DND-41 (cell line): ENCODE results near the gene ORM1.

Source experiments
- EZH2 ChIP-seq: IDR thresholded peaks from 3 replicates; pipeline ENCODE4 v1.6.1; 2012; ENCODE audit warnings: borderline replicate concordance, low read depth, mild to moderate bottlenecking, moderate library complexity, low read length, inconsistent platforms; ENCODE audit not compliant: severe bottlenecking
- TF ChIP-seq, protein P1 (sequence below): IDR thresholded peaks from 2 replicates; pipeline ENCODE4 v1.5.1; 2012; ENCODE audit warnings: borderline replicate concordance, low read length, moderate library complexity, mild to moderate bottlenecking; ENCODE audit not compliant: poor library complexity, severe bottlenecking; ENCODE audit errors: extremely low read depth

DNA sequence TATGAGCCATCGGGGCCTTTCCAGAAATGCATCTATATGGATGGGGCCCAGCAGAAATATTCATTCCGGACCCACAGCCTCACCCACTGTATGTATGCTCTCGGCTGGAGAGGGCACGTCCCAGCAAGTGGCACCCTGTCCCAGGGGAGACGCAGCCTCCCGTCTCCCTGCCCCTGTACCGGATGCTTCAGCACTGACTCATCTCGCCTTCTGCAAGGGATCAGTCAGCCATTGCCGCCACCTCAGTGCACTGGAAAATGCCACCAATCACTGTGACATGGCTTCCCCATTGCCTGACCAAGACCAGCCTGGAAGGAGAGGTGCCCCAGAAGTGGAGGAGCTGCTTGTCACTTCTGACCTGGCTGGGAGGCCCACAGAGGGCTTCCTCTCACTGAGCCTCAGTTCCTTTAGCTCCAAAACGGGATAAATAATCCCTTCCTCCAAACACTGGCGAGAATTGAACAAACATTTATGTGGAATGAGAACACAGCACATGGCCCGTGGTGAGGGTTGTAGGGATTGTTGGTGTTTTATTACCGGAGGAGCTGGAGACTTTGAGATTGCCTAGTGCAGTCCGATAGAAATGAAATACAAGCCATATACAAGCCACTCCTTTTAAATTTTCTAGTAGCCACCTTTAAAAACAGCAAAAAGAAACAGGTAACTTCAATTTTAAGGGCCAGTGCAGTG is 43.9 kb upstream of the ORM1 start:
- TF ChIP-seq, protein P1, sequence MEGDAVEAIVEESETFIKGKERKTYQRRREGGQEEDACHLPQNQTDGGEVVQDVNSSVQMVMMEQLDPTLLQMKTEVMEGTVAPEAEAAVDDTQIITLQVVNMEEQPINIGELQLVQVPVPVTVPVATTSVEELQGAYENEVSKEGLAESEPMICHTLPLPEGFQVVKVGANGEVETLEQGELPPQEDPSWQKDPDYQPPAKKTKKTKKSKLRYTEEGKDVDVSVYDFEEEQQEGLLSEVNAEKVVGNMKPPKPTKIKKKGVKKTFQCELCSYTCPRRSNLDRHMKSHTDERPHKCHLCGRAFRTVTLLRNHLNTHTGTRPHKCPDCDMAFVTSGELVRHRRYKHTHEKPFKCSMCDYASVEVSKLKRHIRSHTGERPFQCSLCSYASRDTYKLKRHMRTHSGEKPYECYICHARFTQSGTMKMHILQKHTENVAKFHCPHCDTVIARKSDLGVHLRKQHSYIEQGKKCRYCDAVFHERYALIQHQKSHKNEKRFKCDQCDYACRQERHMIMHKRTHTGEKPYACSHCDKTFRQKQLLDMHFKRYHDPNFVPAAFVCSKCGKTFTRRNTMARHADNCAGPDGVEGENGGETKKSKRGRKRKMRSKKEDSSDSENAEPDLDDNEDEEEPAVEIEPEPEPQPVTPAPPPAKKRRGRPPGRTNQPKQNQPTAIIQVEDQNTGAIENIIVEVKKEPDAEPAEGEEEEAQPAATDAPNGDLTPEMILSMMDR, result no peak
- TF ChIP-seq EZH2, result no peak
